Parathyroid adenoma (tissue), 2 donors: Measurements from ENCODE around the gene NRIP3.

Source experiments
- H2AFZ ChIP-seq: fragments of 300-600 bp; sonication (generic); one replicate; pipeline ENCODE4 v1.7.0; 2017; ENCODE audit warnings: antibody characterized with exemption, mild to moderate bottlenecking
- H3K27ac ChIP-seq: fragments of 300-600 bp; sonication (generic); one replicate; pipeline ENCODE4 v1.7.0; 2017
- H3K27me3 ChIP-seq: fragments of 300-600 bp; sonication (generic); one replicate; pipeline ENCODE4 v1.7.0; 2017; ENCODE audit warnings: low read length; ENCODE audit not compliant: control insufficient read depth, insufficient read depth
- H3K36me3 ChIP-seq: fragments of 300-600 bp; sonication (generic); one replicate; pipeline ENCODE4 v1.7.0; 2017; ENCODE audit warnings: low read length; ENCODE audit not compliant: control insufficient read depth, insufficient read depth
- H3K4me1 ChIP-seq: fragments of 300-600 bp; sonication (generic); one replicate; pipeline ENCODE4 v1.7.0; 2017; ENCODE audit warnings: control low read depth
- H3K4me2 ChIP-seq: fragments of 300-600 bp; sonication (generic); one replicate; pipeline ENCODE4 v1.7.0; 2017; ENCODE audit warnings: low read length
- H3K4me3 ChIP-seq: fragments of 300-600 bp; sonication (generic); one replicate; pipeline ENCODE4 v1.7.0; 2017; ENCODE audit warnings: low read depth, low read length
- H3K79me2 ChIP-seq: fragments of 300-600 bp; sonication (generic); one replicate; pipeline ENCODE4 v1.7.0; 2017; ENCODE audit warnings: control low read depth
- H3K9ac ChIP-seq: fragments of 300-600 bp; sonication (generic); one replicate; pipeline ENCODE4 v1.7.0; 2017; ENCODE audit warnings: mild to moderate bottlenecking
- H3K9me3 ChIP-seq: fragments of 300-600 bp; sonication (generic); one replicate; pipeline ENCODE4 v1.7.0; 2017; ENCODE audit warnings: low read length; ENCODE audit not compliant: control insufficient read depth
- CTCF ChIP-seq: fragments of 300-600 bp; sonication (generic); IDR thresholded peaks from one replicate; pipeline ENCODE4 v1.7.0; 2017; ENCODE audit warnings: antibody characterized with exemption, mild to moderate bottlenecking
- donor health status: primary hyperparathyroidism.

Gene NRIP3

GRCh38 chr11:9028581-9028980 is 24.8 kb upstream of the NRIP3 start:
- no peak for TF ChIP-seq CTCF
- H3K36me3 ChIP-seq = no peaks in the 10 kb centered on the region
- H3K9me3 ChIP-seq = no peaks in the 10 kb centered on the region
- H3K79me2 ChIP-seq = no peaks in the 10 kb centered on the region
- H3K9ac ChIP-seq = no peak overlapping the region
- no peak overlapping the region for H2AFZ ChIP-seq
- no peak overlapping the region for H3K27ac ChIP-seq
- no peak overlapping the region for H3K4me2 ChIP-seq
- no peak overlapping the region for H3K4me3 ChIP-seq
- no peaks in the 10 kb centered on the region for H3K27me3 ChIP-seq
- H3K4me1 ChIP-seq = no peaks in the 10 kb centered on the region

DNA sequence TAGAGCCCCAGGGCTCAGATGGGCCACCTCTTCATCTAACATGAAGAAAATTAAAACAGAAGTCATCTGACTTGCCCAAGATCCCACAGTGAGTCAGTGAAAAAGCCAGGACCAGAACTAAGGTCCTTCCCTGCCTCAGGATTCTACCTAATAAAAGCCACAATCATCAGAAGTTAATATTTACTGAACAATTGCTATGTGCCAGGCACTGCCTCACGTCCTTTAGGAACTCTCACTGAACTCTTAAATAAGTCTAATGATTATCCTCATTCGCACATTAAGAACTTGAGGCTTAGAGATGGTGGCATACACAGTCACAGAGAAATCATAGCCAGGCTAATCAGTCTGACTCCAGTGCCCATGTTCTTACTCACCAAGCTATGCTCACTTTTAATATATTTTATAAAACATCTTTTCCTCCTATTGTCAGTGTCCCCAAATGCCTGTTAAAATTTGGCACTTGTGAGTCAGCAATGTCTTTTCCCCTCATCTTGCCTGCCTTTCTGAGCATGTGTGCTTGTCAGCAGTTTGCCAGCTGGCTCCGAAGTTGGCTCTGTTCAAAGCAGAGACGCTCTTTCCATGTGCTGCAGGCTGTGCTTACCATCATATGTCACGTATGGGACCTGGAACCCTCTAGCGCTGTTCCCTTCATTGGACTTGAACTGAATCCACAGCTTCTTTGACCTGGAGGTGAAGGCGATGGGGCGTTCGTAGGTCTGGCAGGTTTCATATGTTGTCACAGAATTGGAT is 21.5 kb upstream of the NRIP3 start:
- Histone ChIP-seq H3K4me3 (no peak overlapping the region), H3K27me3 (no peaks in the 10 kb centered on the region), H3K27ac (no peak overlapping the region), H3K79me2 (no peaks in the 10 kb centered on the region), H3K36me3 (no peaks in the 10 kb centered on the region), H3K4me1 (no peaks in the 10 kb centered on the region), H3K9ac (no peak overlapping the region), H3K9me3 (no peaks in the 10 kb centered on the region), H3K4me2 (no peak overlapping the region), H2AFZ (no peak overlapping the region)
- no peak for TF ChIP-seq CTCF

GRCh38 chr11:9022961-9023680 is 19.3 kb upstream of the NRIP3 start:
- Histone ChIP-seq H3K4me1 (no peaks in the 10 kb centered on the region), H3K9ac (no peak overlapping the region), H3K4me2 (no peak overlapping the region), H3K27me3 (no peaks in the 10 kb centered on the region), H2AFZ (no peak overlapping the region), H3K36me3 (no peaks in the 10 kb centered on the region), H3K79me2 (no peaks in the 10 kb centered on the region), H3K9me3 (no peaks in the 10 kb centered on the region), H3K27ac (no peak overlapping the region), H3K4me3 (no peak overlapping the region)
- TF ChIP-seq CTCF = no peak

DNA sequence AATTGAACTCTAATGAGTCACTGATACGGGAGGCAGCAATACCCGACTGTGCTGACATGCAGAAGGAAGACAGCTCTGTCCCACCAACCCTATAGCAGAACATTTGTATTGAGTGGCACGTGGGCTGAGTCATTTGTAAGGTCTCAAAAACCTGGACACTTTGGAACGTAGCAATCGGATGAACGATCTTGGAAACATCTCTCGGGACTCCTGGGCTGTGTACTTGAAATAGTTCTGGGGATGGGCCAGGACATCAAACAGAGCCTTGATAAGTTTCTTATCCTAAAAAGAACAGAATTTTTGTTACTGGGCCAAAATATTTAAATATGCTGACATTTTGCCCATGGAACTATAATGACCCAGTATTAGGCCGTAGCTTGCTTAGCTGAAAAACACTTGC is 17.1 kb upstream of the NRIP3 start:
- Histone ChIP-seq H3K9me3 (no peaks in the 10 kb centered on the region), H3K4me3 (no peak overlapping the region), H2AFZ (no peak overlapping the region), H3K79me2 (no peaks in the 10 kb centered on the region), H3K9ac (no peak overlapping the region), H3K36me3 (no peaks in the 10 kb centered on the region), H3K27ac (no peak overlapping the region), H3K27me3 (no peaks in the 10 kb centered on the region), H3K4me1 (no peaks in the 10 kb centered on the region), H3K4me2 (no peak overlapping the region)
- no peak for TF ChIP-seq CTCF

DNA sequence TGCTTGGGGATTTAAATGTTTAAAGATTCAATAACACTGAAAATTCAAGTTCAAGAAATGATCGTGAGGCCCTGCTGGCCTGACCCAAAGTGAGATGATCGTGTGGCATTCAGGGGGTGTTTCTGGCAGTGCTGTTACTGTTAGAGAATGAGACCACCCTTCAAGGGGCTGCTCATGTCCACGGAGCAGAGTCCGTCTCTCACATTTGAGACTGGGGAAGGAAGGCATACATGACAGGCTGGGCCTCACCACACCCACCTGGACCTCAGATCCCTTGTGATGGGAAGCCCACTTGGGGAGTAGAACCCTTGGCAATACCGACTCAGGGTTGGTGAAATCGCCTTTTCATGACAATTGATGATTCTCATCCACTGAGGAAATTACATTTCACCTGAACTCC is 16.1 kb upstream of the NRIP3 start:
- Histone ChIP-seq H3K79me2 (no peaks in the 10 kb centered on the region), H2AFZ (no peak overlapping the region), H3K36me3 (no peaks in the 10 kb centered on the region), H3K4me3 (no peak overlapping the region), H3K27ac (no peak overlapping the region), H3K4me1 (no peaks in the 10 kb centered on the region), H3K9me3 (no peaks in the 10 kb centered on the region), H3K4me2 (no peak overlapping the region), H3K9ac (no peak overlapping the region), H3K27me3 (no peaks in the 10 kb centered on the region)
- TF ChIP-seq CTCF = no peak
